NB4 (cell line): ENCODE measurements around the gene PMEPA1.

Experiments used
- DNase-seq: peaks from one replicate; pipeline ENCODE4 v3.0.0; 2010; ENCODE audit warnings: low read depth
- H3K4me3 ChIP-seq: one replicate; pipeline ENCODE4 v1.5.1; 2011; ENCODE audit warnings: mild to moderate bottlenecking, low read depth, low read length, moderate library complexity
- MYC ChIP-seq: IDR thresholded peaks from 2 replicates; pipeline ENCODE4 v1.6.1; 2011; ENCODE audit warnings: low read depth, low read length
- POLR2A ChIP-seq: IDR thresholded peaks from 2 replicates; pipeline ENCODE4 v1.6.1; 2011; ENCODE audit warnings: mild to moderate bottlenecking; ENCODE audit not compliant: insufficient read length; ENCODE audit errors: extremely low read depth
- TF ChIP-seq, protein P1 (sequence below): IDR thresholded peaks from 2 replicates; pipeline ENCODE4 v1.6.1; 2011; ENCODE audit warnings: low read depth, low read length
- TF ChIP-seq, protein P2 (sequence below): IDR thresholded peaks from one replicate; pipeline ENCODE4 v1.5.1; 2012; ENCODE audit warnings: low read depth, low read length

The PMEPA1 gene

DNA sequence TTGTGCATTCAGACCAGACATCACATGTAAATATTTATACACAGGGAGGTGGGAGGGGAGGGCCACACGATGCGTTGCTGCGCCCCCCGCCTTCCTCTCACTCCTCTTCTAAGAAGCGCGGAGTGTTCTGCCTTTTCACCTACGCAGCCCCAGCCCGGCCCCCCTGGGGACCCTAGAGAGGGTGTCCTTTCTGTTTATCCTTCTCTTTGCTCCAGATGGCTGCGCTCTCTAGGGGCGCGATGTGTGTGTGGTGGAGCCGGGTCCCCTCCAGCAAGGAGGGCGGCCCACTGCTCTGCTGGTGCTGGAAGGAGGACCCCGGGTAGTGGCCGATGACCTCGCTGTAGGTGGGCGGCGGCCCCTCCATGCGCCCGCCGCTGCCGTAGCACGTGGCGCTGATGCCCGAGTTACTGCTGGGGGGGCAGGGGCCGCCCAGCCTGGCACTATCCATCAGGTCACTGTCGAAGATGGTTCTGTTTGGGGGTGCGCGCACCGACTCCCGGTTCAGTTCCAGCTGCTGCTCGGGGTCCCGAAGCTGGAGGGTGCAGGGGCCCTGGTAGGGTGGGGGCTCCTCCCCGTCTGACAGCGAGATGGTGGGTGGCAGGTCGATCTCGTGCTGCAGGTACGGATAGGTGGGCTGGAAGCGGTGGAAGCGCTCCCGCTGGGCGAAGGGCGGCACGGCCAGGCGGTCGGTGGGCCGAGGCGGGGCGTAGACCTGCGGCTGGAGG, 57.8 kb downstream of the PMEPA1 start:
- TF ChIP-seq MYC (no peak), POLR2A (no peak)
- TF ChIP-seq, protein P1, sequence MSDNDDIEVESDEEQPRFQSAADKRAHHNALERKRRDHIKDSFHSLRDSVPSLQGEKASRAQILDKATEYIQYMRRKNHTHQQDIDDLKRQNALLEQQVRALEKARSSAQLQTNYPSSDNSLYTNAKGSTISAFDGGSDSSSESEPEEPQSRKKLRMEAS = no peak
- TF ChIP-seq, protein P2, sequence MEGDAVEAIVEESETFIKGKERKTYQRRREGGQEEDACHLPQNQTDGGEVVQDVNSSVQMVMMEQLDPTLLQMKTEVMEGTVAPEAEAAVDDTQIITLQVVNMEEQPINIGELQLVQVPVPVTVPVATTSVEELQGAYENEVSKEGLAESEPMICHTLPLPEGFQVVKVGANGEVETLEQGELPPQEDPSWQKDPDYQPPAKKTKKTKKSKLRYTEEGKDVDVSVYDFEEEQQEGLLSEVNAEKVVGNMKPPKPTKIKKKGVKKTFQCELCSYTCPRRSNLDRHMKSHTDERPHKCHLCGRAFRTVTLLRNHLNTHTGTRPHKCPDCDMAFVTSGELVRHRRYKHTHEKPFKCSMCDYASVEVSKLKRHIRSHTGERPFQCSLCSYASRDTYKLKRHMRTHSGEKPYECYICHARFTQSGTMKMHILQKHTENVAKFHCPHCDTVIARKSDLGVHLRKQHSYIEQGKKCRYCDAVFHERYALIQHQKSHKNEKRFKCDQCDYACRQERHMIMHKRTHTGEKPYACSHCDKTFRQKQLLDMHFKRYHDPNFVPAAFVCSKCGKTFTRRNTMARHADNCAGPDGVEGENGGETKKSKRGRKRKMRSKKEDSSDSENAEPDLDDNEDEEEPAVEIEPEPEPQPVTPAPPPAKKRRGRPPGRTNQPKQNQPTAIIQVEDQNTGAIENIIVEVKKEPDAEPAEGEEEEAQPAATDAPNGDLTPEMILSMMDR = no peak
- no peak for DNase-seq
- H3K4me3 ChIP-seq = no peak overlapping the region

- no peak for DNase-seq
- TF ChIP-seq MYC (no peak), POLR2A (no peak)
- TF ChIP-seq, protein P2 = no peak
- TF ChIP-seq, protein P1 = no peak
- H3K4me3 ChIP-seq = no peak overlapping the region
Observed at GRCh38 chr20:57650756-57651483, 58.9 kb downstream of the PMEPA1 start.

- H3K4me3 ChIP-seq = no peak overlapping the region
- TF ChIP-seq POLR2A (no peak), MYC (no peak)
- TF ChIP-seq, protein P2 = no peak
- TF ChIP-seq, protein P1 = no peak
- DNase-seq = no peak
Observed at GRCh38 chr20:57650266-57650665, 59.5 kb downstream of the PMEPA1 start.

GRCh38 chr20:57649617-57650015, 60.2 kb downstream of the PMEPA1 start:
- no peak overlapping the region for H3K4me3 ChIP-seq
- TF ChIP-seq, protein P2 = no peak
- TF ChIP-seq POLR2A = no peak
- TF ChIP-seq, protein P1 = no peak
- TF ChIP-seq MYC = no peak
- DNase-seq = no peak

DNA sequence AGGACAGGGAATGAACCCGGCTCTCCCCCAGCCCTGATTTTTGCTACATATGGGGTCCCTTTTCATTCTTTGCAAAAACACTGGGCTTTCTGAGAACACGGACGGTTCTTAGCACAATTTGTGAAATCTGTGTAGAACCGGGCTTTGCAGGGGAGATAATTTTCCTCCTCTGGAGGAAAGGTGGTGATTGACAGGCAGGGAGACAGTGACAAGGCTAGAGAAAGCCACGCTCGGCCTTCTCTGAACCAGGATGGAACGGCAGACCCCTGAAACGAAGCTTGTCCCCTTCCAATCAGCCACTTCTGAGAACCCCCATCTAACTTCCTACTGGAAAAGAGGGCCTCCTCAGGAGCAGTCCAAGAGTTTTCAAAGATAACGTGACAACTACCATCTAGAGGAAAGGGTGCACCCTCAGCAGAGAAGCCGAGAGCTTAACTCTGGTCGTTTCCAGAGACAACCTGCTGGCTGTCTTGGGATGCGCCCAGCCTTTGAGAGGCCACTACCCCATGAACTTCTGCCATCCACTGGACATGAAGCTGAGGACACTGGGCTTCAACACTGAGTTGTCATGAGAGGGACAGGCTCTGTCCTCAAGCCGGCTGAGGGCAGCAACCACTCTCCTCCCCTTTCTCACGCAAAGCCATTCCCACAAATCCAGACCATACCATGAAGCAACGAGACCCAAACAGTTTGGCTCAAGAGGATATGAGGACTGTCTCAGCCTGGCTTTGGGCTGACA, 60.8 kb downstream of the PMEPA1 start:
- TF ChIP-seq MYC = no peak
- TF ChIP-seq, protein P1 = no peak
- TF ChIP-seq, protein P2 = no peak
- no peak for TF ChIP-seq POLR2A
- no peak overlapping the region for H3K4me3 ChIP-seq
- DNase-seq = no peak
